ENCODE data around the gene POLD2.

The POLD2 gene

DNA sequence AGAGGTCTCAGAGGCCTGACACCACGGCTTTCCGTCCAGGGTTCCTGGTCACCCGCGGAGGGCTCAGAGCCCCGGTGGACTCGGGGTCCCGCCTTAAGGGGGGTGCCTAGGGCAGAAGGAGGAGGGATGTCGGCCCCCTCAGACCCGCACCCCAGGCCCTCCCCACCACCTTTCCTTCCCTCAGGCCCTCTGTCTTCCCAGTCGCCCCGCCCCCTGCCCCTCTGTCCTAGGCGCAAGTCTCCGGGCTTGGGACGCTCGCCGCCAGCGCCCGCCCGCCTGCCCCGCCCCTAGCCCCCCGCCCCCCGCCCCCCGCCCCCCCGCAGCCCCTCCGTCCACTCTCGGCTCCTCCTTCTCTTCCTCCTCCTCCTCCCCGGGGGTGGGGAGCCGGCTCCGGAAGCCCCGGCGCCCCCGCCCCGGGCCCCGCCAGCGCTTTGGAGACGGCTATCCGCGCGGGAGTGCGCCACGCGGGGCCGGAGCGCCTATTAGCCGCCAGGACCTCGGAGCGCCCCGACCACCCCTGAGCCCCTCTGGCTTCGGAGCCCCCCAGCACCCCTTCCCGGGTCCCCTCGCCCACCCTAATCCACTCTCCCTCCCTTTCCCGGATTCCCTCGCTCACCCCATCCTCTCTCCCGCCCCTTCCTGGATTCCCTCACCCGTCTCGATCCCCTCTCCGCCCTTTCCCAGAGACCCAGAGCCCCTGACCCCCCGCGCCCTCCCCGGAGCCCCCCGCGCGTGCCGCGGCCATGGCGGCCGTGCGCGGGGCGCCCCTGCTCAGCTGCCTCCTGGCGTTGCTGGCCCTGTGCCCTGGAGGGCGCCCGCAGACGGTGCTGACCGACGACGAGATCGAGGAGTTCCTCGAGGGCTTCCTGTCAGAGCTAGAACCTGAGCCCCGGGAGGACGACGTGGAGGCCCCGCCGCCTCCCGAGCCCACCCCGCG is 19.2 kb downstream of the POLD2 start, which contains the start of gene AEBP1:
TSS of gene AEBP1 (plus strand) at position 423 of the 937 bp plus-strand sequence. CDS start at position 744, 321 bp downstream.
- H3K4me3 ChIP-seq (ENCODE audit: extremely low read depth, insufficient read depth, low read length, poor library complexity, severe bottlenecking), result peak within 1 kb of the TSS; percentile 72
- peaks cover 19% of the 10 kb centered on the region for H3K4me1 ChIP-seq (ENCODE audit: control insufficient read depth, insufficient read depth, low read length, poor library complexity, severe bottlenecking)
- 1 to 5% methylated on average over 50 to 52 of the region's 87 CpGs for WGBS, 2 experiments (ENCODE audit: insufficient coverage in 2 of 2)
- H3K9me3 ChIP-seq (ENCODE audit: control insufficient read depth, low read length), result no peaks in the 10 kb centered on the region
- H3K27ac ChIP-seq (ENCODE audit: low read depth, low read length, severe bottlenecking), result peak within 1 kb of the TSS; percentile 39
- peaks cover 37% of the 10 kb centered on the region for H3K36me3 ChIP-seq (ENCODE audit: control insufficient read depth, insufficient read depth, low read length)

DNA sequence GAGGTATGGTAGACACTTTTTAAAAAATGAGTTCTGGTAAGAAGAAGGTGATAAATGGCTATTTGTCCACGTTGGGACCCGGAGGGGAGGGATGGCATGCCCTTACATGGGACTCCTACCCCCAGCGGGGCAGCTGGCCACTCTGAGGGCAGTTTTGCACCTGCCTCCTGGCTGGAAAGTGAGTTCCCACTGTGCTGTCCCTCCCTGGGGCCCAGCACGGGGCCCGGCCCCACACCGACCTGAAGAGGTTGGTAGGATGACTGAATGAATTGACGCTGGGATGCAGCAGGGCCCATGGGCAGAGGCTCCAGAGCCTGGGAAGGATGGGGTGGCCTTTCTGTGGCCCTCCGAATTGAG is 19.8 kb downstream of the POLD2 start:
- peaks cover 30% of the 10 kb centered on the region for H3K36me3 ChIP-seq (ENCODE audit: control insufficient read depth, insufficient read depth, low read length)
- peaks cover 19% of the 10 kb centered on the region for H3K4me1 ChIP-seq (ENCODE audit: control insufficient read depth, insufficient read depth, low read length, poor library complexity, severe bottlenecking)
- no peak overlapping the region for H3K27ac ChIP-seq (ENCODE audit: low read depth, low read length, severe bottlenecking)
- peak overlapping the region; percentile 72 for H3K4me3 ChIP-seq (ENCODE audit: extremely low read depth, insufficient read depth, low read length, poor library complexity, severe bottlenecking)
- H3K9me3 ChIP-seq (ENCODE audit: control insufficient read depth, low read length), result no peaks in the 10 kb centered on the region
- 53 to 56% methylated on average over 8 of the region's 8 CpGs for WGBS, 2 experiments (ENCODE audit: insufficient coverage in 2 of 2)

DNA sequence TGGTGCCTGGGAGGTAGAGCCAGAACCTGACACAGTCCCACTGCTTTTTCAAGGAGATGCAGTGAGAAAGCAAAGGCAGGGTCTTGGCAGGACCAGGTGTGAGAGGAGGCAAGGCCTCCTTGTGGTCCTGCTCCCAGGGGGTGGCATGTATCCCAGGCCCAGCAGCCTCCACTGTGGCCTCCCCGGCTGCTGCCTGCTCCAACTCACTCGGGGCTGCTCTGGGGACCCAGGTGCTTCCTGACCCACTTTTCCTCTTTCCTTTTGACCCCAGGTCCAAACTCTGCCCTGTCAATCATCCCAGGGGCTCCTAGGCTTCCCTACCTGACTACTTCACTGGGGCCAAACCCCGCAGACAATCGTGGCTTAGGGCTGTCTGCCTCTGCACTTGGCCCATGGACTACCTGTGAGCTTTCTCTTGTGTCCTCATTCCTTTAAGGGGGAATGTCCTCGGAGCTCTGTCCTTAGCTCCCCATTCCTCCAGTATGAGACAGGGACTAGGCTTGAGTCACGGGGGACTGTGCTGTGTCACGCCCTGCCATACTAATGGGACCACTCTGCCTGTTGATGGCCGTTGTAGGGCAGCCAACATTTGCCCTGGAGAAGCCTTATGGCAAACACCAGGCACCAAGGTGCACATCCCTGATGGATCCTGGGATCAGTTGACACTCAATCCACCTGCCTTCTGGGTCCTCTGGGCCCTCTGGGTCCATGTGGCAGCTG is 20.3 kb downstream of the POLD2 start:
- Histone ChIP-seq H3K27ac (ENCODE audit: low read depth, low read length, severe bottlenecking) (no peak overlapping the region), H3K9me3 (ENCODE audit: control insufficient read depth, low read length) (no peaks in the 10 kb centered on the region), H3K36me3 (ENCODE audit: control insufficient read depth, insufficient read depth, low read length) (peaks cover 25% of the 10 kb centered on the region), H3K4me3 (ENCODE audit: extremely low read depth, insufficient read depth, low read length, poor library complexity, severe bottlenecking) (no peak overlapping the region), H3K4me1 (ENCODE audit: control insufficient read depth, insufficient read depth, low read length, poor library complexity, severe bottlenecking) (peaks cover 19% of the 10 kb centered on the region)
- WGBS, 2 experiments (ENCODE audit: insufficient coverage in 2 of 2), result 89 to 90% methylated on average over 7 to 8 of the region's 8 CpGs

DNA sequence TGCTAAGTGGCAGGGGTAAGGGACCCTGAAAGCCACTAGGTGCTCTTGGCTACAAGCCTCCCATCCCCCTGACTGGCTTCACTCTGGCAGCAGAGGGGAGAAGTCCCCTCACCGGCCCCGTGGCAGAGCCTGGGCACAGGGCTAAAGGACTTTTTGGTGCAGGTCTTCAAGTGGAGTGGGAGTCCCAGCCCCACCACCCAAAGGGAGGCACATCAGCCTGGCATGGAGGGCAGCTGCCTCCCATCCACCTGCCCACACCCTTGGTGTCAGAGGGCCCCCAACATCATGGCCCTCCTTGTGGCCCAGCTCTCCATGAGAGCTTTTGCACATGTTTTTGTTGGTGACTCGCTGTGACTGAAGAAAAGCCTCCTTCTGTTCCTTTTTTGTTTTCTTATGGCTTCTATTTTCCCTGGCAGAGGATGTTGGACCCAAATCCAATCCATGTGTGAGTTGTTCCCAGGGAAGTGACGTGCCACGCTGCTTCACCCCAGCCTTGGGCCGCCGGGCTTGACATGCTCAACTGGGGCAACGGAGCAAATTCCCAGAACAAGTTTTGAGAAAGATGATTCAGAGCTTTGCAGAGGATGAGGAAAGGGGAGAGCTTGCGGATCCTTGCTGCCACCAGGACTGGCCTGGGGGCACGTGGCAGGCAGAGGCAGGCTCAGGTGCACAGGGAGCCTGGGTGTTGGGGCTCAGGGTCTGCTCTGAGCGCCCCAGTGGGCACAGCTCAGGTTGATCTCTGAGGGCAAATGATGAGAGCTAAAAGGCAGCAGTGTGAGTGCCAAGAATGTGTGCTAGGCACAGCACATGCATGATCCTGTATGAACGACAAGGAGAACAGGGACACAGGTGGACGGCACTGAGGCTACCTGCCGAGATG is 21.1 kb downstream of the POLD2 start:
- Histone ChIP-seq H3K4me1 (ENCODE audit: control insufficient read depth, insufficient read depth, low read length, poor library complexity, severe bottlenecking) (peaks cover 19% of the 10 kb centered on the region), H3K4me3 (ENCODE audit: extremely low read depth, insufficient read depth, low read length, poor library complexity, severe bottlenecking) (no peak overlapping the region), H3K36me3 (ENCODE audit: control insufficient read depth, insufficient read depth, low read length) (peaks cover 17% of the 10 kb centered on the region), H3K9me3 (ENCODE audit: control insufficient read depth, low read length) (no peaks in the 10 kb centered on the region), H3K27ac (ENCODE audit: low read depth, low read length, severe bottlenecking) (no peak overlapping the region)
- WGBS, 2 experiments (ENCODE audit: insufficient coverage in 2 of 2), result 91 to 97% methylated on average over 12 of the region's 14 CpGs

DNA sequence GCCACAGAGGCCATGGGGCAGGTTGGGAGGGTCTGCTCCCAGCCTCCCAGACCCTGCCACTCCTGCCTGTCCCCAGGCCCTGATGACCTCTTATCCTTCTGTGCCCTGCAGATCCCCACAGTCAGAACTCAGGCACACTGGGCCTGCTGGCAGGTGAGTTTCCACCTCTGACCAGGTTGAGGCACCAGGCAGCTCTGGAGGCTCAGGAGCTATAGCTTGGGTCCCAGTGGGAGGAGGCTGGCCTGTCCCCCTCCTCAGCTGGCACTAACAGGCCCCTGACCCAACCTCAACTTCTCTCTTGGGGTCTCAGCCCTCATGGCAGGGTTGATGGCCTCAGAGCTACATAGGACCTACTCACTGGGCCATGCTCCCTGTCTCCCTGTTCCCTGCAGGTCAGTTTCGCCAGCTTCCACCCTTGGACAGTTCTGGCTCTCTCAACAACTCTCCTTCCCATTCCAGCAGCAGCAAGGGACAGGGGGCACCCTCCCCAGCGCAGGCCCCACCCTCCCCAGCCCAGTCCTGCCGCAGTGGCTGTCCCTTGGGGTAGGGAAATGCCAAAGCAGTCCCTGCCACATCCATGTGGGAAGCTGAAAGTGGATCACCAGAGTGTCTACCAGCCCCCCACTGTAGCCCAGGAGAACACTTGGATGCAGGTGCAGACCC is 21.9 kb downstream of the POLD2 start:
- 82 to 100% methylated on average over 1 to 2 of the region's 3 CpGs for WGBS, 2 experiments (ENCODE audit: insufficient coverage in 2 of 2)
- Histone ChIP-seq H3K9me3 (ENCODE audit: control insufficient read depth, low read length) (no peaks in the 10 kb centered on the region), H3K36me3 (ENCODE audit: control insufficient read depth, insufficient read depth, low read length) (peaks cover 9% of the 10 kb centered on the region), H3K27ac (ENCODE audit: low read depth, low read length, severe bottlenecking) (peak overlapping the region; percentile 77), H3K4me3 (ENCODE audit: extremely low read depth, insufficient read depth, low read length, poor library complexity, severe bottlenecking) (no peak overlapping the region), H3K4me1 (ENCODE audit: control insufficient read depth, insufficient read depth, low read length, poor library complexity, severe bottlenecking) (peaks cover 19% of the 10 kb centered on the region)

DNA sequence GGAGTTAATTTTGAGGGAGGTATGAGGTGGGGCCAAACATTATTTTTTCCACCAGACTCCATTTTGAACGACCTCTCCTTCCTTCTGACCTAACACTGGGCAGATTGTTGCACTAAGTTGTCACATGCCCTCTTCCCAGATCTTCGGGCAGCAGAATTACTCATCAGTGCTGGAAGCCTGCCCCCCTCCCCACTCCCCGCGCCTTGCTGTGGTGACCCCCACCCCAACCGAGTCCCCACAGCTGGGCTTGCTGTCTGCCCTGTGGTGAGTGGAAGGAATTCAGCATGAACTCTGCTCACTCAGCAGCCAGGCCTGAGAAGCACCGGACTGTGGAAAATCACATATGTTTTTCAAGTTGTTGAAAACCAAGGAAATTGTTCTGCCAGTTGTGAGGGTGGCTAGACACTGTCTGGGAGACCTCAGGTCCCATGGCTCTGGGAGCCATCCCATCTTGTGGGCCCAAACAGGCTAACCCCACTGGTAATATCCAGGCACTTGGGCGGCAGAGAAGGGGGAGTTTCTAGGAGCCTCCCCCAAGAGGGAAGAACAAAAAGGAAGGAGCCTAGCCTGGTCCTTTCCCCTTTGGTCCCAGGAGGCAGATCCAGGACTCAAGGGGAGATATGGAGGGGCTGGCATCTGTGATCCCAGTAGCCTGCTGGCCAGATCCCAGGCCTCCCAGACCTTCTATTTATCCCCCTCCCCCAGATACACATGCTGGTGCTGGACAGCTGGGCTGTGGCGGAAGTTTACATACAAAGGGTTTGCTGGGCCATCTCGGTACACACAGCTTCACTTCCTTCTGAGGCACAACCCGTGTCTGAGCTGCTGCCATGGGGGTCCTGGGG is 22.7 kb downstream of the POLD2 start:
- Histone ChIP-seq H3K4me1 (ENCODE audit: control insufficient read depth, insufficient read depth, low read length, poor library complexity, severe bottlenecking) (peaks cover 17% of the 10 kb centered on the region), H3K36me3 (ENCODE audit: control insufficient read depth, insufficient read depth, low read length) (peaks cover 2% of the 10 kb centered on the region), H3K4me3 (ENCODE audit: extremely low read depth, insufficient read depth, low read length, poor library complexity, severe bottlenecking) (no peak overlapping the region), H3K9me3 (ENCODE audit: control insufficient read depth, low read length) (no peaks in the 10 kb centered on the region), H3K27ac (ENCODE audit: low read depth, low read length, severe bottlenecking) (peak overlapping the region; percentile 77)
- WGBS, 2 experiments (ENCODE audit: insufficient coverage in 2 of 2), result 86 to 87% methylated on average over 5 to 6 of the region's 10 CpGs

DNA sequence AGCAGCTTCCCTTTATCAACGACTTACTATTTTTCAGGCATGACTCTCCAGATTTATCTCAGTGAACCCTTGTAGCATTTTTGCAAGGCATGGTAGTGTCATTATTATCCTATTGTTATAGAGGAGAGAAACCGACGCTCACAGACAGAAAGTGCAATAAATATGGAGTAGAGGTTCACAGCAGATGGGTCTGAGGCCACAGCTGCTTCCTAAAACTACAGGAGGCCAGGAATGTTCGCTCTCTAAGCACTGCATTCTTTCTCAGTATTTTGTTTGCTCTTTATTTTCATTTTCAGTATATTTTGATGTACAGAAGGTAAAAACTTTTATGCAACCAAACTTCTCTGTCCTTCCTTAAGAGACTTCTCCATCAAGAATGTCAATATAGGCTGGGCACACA is 23.7 kb downstream of the POLD2 start:
- Histone ChIP-seq H3K4me1 (ENCODE audit: control insufficient read depth, insufficient read depth, low read length, poor library complexity, severe bottlenecking) (peaks cover 14% of the 10 kb centered on the region), H3K9me3 (ENCODE audit: control insufficient read depth, low read length) (no peaks in the 10 kb centered on the region), H3K36me3 (ENCODE audit: control insufficient read depth, insufficient read depth, low read length) (no peaks in the 10 kb centered on the region), H3K27ac (ENCODE audit: low read depth, low read length, severe bottlenecking) (peak overlapping the region; percentile 23), H3K4me3 (ENCODE audit: extremely low read depth, insufficient read depth, low read length, poor library complexity, severe bottlenecking) (no peak overlapping the region)
- 81 to 97% methylated on average over 2 to 3 of the region's 4 CpGs for WGBS, 2 experiments (ENCODE audit: insufficient coverage in 2 of 2)

DNA sequence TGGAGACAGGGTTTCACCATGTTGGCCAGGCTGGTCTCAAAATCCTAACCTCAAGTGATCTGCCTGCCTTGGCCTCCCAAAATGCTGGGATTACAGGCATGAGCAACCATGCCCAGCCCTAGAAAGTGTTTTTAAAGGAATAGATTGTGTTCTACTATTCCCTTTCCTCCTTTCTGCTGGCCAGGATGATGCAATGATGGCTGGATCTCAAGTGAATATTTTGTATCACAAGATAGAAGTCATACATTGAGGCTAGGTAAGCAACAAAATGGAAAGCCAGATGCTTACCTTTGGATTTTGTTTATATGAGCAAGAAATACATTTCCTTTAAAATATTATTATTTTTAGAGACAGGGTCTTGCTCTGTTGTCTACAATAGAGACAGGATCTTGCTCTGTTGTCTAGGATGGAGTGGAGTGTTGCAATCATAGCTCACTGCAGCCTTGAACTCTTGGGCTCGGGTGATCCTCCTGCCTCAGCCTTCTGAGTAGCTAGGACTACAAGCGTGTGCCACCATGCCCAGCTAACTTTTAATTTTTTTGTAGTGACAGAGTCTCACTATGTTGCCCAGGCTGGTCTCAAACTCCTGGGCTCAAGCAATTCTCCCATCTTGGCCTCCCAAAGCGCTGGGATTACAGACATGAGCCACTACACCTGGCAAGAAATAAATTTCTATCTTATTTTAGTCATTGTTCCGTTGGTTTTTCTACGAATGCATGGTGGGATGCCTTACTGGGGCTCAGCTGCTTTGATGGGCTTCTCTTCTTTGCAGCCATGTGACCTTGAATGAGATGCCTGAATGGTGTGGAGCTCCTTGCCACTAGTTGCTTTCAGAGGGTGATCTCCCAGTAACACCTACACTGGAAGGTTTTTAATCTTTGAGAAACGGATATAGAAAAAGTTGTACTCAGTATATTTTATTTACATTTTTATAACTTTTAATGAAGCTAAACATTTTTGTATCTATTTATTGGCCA is 25.0 kb downstream of the POLD2 start:
- 90 to 91% methylated on average over 4 to 5 of the region's 6 CpGs for WGBS, 2 experiments (ENCODE audit: insufficient coverage in 2 of 2)
- peaks cover 14% of the 10 kb centered on the region for H3K4me1 ChIP-seq (ENCODE audit: control insufficient read depth, insufficient read depth, low read length, poor library complexity, severe bottlenecking)

More for the DNA sequence above, 25.0 kb downstream of the POLD2 start:
- H3K9me3 ChIP-seq (ENCODE audit: control insufficient read depth, low read length), result no peaks in the 10 kb centered on the region
- no peak overlapping the region for H3K27ac ChIP-seq (ENCODE audit: low read depth, low read length, severe bottlenecking)
- H3K36me3 ChIP-seq (ENCODE audit: control insufficient read depth, insufficient read depth, low read length), result no peaks in the 10 kb centered on the region
- no peak overlapping the region for H3K4me3 ChIP-seq (ENCODE audit: extremely low read depth, insufficient read depth, low read length, poor library complexity, severe bottlenecking)
